ENCODE results near the gene TBXA2R. TPM values are rescaled to one million over a fixed set of nuclear protein-coding genes. Genes with fewer than 3 reads are reported as not detected.

Gene TBXA2R
- polyA plus RNA-seq, 1 donor (not counting 4 experiments of a cell fraction or from before 2014, with no cell fraction given), result not detected

- Histone ChIP-seq H3K79me2 (ENCODE audit: control insufficient read depth, insufficient read depth, low read length) (peaks cover 4% of the 10 kb centered on the region), H3K4me2 (ENCODE audit: control insufficient read depth, extremely low read depth, insufficient read depth, low read depth, low read length) (no peak overlapping the region), H3K36me3 (ENCODE audit: control insufficient read depth in 2 of 2, extremely low read depth in 1 of 2, insufficient read depth in 2 of 2, low read length in 2 of 2) (peaks cover 9 to 21% of the 10 kb centered on the region in 2 experiments), H3K4me1 (ENCODE audit: control insufficient read depth, extremely low read depth, insufficient read depth, low read length) (peaks cover 9% of the 10 kb centered on the region), H2AFZ (ENCODE audit: control insufficient read depth, low read length) (no peak overlapping the region), H3K9me3 (ENCODE audit: control insufficient read depth, low read depth, low read length) (no peaks in the 10 kb centered on the region), H3K9me1 (ENCODE audit: control insufficient read depth, extremely low read depth, insufficient read depth, low read length) (no peaks in the 10 kb centered on the region), H3K9ac (ENCODE audit: control insufficient read depth, extremely low read depth, insufficient read depth, low read length) (no peak overlapping the region), H4K20me1 (ENCODE audit: control insufficient read depth, extremely low read depth, insufficient read depth, low read length) (peaks cover 4% of the 10 kb centered on the region), H3K4me3 (ENCODE audit: control insufficient read depth in 2 of 3, extremely low read depth in 1 of 3, insufficient read depth in 2 of 3, low read depth in 1 of 3, low read length in 3 of 3) (no peak overlapping the region), H3K27ac (ENCODE audit: control insufficient read depth, insufficient read depth, low read length) (no peak overlapping the region), H3K27me3 (ENCODE audit: control insufficient read depth, extremely low read depth, insufficient read depth, low read length) (no peaks in the 10 kb centered on the region)
- TF ChIP-seq CTCF (optimal IDR thresholded peaks at IDR 0.05 in 1 of 3, IDR thresholded peaks at IDR 0.05 in 1 of 3, conservative IDR thresholded peaks at IDR 0.05 in 1 of 3; ENCODE audit: extremely low read depth in 1 of 3, insufficient read depth in 2 of 3, low read length in 3 of 3), result peak; percentile 67 to 76 (median 73)
- TF ChIP-seq EZH2 (IDR thresholded peaks at IDR 0.05; ENCODE audit: low read length), result no peak
- dilution Hi-C loops (cut with MboI; ENCODE audit: extremely low pct_ligation_motif_present, low sequenced_read_pairs), result no loop called here
- no peak for FAIRE-seq
- no peak for DNase-seq (ENCODE audit: low read depth, low spot score)
Measured at GRCh38 chr19:3547301-3547731, 59.4 kb downstream of the TBXA2R start.

GRCh38 chr19:3546119-3546518 lies 60.6 kb downstream of the TBXA2R start:
- Histone ChIP-seq H3K9me3 (ENCODE audit: control insufficient read depth, low read depth, low read length) (no peaks in the 10 kb centered on the region), H3K4me1 (ENCODE audit: control insufficient read depth, extremely low read depth, insufficient read depth, low read length) (peaks cover 9% of the 10 kb centered on the region), H3K36me3 (ENCODE audit: control insufficient read depth in 2 of 2, extremely low read depth in 1 of 2, insufficient read depth in 2 of 2, low read length in 2 of 2) (peaks cover 9 to 22% of the 10 kb centered on the region in 2 experiments), H3K27ac (ENCODE audit: control insufficient read depth, insufficient read depth, low read length) (no peak overlapping the region), H3K9me1 (ENCODE audit: control insufficient read depth, extremely low read depth, insufficient read depth, low read length) (no peaks in the 10 kb centered on the region), H3K9ac (ENCODE audit: control insufficient read depth, extremely low read depth, insufficient read depth, low read length) (no peak overlapping the region), H2AFZ (ENCODE audit: control insufficient read depth, low read length) (no peak overlapping the region), H4K20me1 (ENCODE audit: control insufficient read depth, extremely low read depth, insufficient read depth, low read length) (peaks cover 4% of the 10 kb centered on the region), H3K4me2 (ENCODE audit: control insufficient read depth, extremely low read depth, insufficient read depth, low read depth, low read length) (no peak overlapping the region), H3K27me3 (ENCODE audit: control insufficient read depth, extremely low read depth, insufficient read depth, low read length) (no peaks in the 10 kb centered on the region), H3K79me2 (ENCODE audit: control insufficient read depth, insufficient read depth, low read length) (peaks cover 3% of the 10 kb centered on the region), H3K4me3 (ENCODE audit: control insufficient read depth in 2 of 3, extremely low read depth in 1 of 3, insufficient read depth in 2 of 3, low read depth in 1 of 3, low read length in 3 of 3) (no peak overlapping the region)
- no peak for FAIRE-seq
- TF ChIP-seq EZH2 (IDR thresholded peaks at IDR 0.05; ENCODE audit: low read length), result no peak
- TF ChIP-seq CTCF (optimal IDR thresholded peaks at IDR 0.05 in 1 of 3, IDR thresholded peaks at IDR 0.05 in 1 of 3, conservative IDR thresholded peaks at IDR 0.05 in 1 of 3; ENCODE audit: extremely low read depth in 1 of 3, insufficient read depth in 2 of 3, low read length in 3 of 3), result no peak
- dilution Hi-C loops (cut with MboI; ENCODE audit: extremely low pct_ligation_motif_present, low sequenced_read_pairs), result no loop called here
- DNase-seq (ENCODE audit: low read depth, low spot score), result no peak

Measured in keratinocyte (primary cell).